Pulmonary artery endothelial cell (primary cell): ENCODE data around the gene NOSIP. TPM values are rescaled to one million over a fixed set of nuclear protein-coding genes. Genes with fewer than 3 reads are reported as not detected.

Experiments used
- DNase-seq: peaks from one replicate; pipeline ENCODE4 v3.0.0-alpha.2; 2011; ENCODE audit warnings: low read depth, low spot score
- total RNA-seq: library from RNA; depleted of rRNA; stranded (reverse); fragments of >200 nt; gene quantifications from 2 replicates; pipeline ENCODE4 v1.2.3, GENCODE V29; 2014

Gene NOSIP
- total RNA-seq, 1 donor from 2014 or later, result 113 TPM

DNA sequence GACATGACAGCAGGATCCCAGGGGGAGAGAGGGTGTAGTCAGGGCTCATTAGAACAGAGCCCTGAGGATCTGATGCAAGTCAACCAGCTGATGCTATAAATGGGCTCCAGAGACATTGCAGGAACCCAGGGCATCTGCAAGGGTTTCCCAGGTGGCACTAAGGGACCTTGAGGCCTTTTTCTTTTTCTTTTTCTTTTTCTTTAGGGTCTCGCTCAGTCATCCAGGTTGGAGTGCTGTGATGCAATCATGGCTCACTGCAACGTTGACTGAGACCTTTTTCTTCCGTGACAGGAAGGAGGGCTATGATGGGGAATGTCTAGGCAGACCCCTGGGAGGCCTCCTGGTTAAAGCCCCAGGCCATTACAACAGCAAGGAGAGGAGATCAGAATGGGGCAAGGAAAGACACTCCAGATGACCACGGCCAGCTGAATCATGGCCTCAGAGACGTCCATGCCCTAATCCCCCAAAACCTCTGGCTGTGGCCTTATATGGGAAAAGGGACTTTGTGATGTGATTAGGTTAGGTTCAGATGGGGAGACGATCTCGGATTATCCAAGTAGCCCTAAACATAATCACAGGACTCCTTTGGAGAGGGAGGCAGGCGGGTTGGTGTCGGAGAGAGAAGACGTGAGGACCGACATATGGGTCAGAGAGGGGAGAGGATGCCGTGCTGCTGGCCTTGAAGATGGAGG is 72.4 kb downstream of the NOSIP start:
- no peak for DNase-seq

DNA sequence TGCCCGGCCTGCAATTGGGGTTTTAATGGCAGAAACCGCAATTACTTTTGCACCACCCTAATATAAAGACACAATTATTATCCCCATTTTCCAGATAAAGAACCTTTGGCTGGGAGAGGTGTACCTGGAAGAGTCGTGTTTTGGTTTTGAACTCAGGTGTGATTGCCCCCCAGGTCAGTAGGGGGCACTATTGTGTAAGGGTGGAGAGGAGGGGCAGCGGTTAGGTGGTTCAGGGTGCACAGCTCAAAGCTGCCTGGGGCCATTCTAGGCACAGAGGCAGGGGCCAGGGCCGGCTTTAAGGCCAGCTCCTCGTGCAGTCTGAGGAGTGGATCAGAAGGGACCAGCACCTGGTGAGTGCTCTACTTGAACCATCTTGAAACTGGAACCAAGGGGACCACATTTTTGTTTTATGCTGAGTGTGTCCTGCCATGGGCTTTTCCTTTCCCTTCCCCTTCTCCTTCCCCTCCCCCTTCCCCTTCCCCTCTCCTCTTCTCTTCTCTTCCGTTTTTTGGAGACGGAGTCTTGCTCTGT is 73.7 kb downstream of the NOSIP start:
- no peak for DNase-seq

Other genes with a start within 250 kb of the NOSIP start
- gene CD37, start 245.2 kb downstream of the NOSIP start, total RNA-seq, result not detected in 2 replicates
- gene TEAD2, start 218.1 kb downstream of the NOSIP start, total RNA-seq, result 46.0 and 46.5 TPM in 2 replicates
- gene DKKL1, start 216.7 kb downstream of the NOSIP start, total RNA-seq, result 0.14 TPM in 1 of 2 replicates, not detected in the other
- gene KASH5, start 192.3 kb downstream of the NOSIP start, total RNA-seq, result not detected in 2 replicates
- gene PTH2, start 157.1 kb downstream of the NOSIP start, total RNA-seq, result not detected in 2 replicates
- not detected in 2 replicates for gene GFY, start 155.2 kb downstream of the NOSIP start, total RNA-seq
- gene SLC17A7, start 139.0 kb downstream of the NOSIP start, total RNA-seq, result 0.04 TPM in 1 of 2 replicates, not detected in the other
- 128 and 170 TPM in 2 replicates for gene PIH1D1, start 128.7 kb downstream of the NOSIP start, total RNA-seq
- gene ALDH16A1, start 127.3 kb downstream of the NOSIP start, total RNA-seq, result 54.9 and 58.8 TPM in 2 replicates
- gene FLT3LG, start 106.3 kb downstream of the NOSIP start, total RNA-seq, result 1.6 and 2.4 TPM in 2 replicates
- gene RPL13A, start 92.9 kb downstream of the NOSIP start, total RNA-seq, result 2,556 and 3,423 TPM in 2 replicates
- gene RPS11, start 84.1 kb downstream of the NOSIP start, total RNA-seq, result 1,813 and 2,923 TPM in 2 replicates
- gene FCGRT, start 67.9 kb downstream of the NOSIP start, total RNA-seq, result 59.5 and 85.5 TPM in 2 replicates
- gene RCN3, start 52.6 kb downstream of the NOSIP start, total RNA-seq, result 101 and 237 TPM in 2 replicates
- gene PRRG2, start 760 bp upstream of the NOSIP start, total RNA-seq, result 3.1 and 4.1 TPM in 2 replicates
- 1.8 and 2.0 TPM in 2 replicates for gene PRR12, start 10.6 kb upstream of the NOSIP start, total RNA-seq
- gene RRAS, start 59.6 kb upstream of the NOSIP start, total RNA-seq, result 45.8 and 54.9 TPM in 2 replicates
- 10.7 and 12.0 TPM in 2 replicates for gene SCAF1, start 61.7 kb upstream of the NOSIP start, total RNA-seq
- 51.4 and 85.1 TPM in 2 replicates for gene IRF3, start 85.3 kb upstream of the NOSIP start, total RNA-seq
- gene BCL2L12, start 85.4 kb upstream of the NOSIP start, total RNA-seq, result 6.8 and 11.4 TPM in 2 replicates
- gene PRMT1, start 96.7 kb upstream of the NOSIP start, total RNA-seq, result 476 and 582 TPM in 2 replicates
- gene ADM5, start 109.0 kb upstream of the NOSIP start, total RNA-seq, result 0.40 and 0.74 TPM in 2 replicates
- 20.0 and 24.7 TPM in 2 replicates for gene CPT1C, start 110.6 kb upstream of the NOSIP start, total RNA-seq
- gene TSKS, start 182.8 kb upstream of the NOSIP start, total RNA-seq, result not detected in 2 replicates
- 65.3 and 65.6 TPM in 2 replicates for gene AP2A1, start 186.4 kb upstream of the NOSIP start, total RNA-seq
- gene FUZ, start 232.7 kb upstream of the NOSIP start, total RNA-seq, result 23.9 and 34.9 TPM in 2 replicates
- gene MED25, start 237.7 kb upstream of the NOSIP start, total RNA-seq, result 13.1 and 13.8 TPM in 2 replicates